ENCODE results near the gene BMP8A.
"Not testable (repeated sequence)": the region's sequence is repeated elsewhere in the genome, so short reads cannot be mapped to it uniquely, and the experiment has no call there.

The BMP8A gene

DNA sequence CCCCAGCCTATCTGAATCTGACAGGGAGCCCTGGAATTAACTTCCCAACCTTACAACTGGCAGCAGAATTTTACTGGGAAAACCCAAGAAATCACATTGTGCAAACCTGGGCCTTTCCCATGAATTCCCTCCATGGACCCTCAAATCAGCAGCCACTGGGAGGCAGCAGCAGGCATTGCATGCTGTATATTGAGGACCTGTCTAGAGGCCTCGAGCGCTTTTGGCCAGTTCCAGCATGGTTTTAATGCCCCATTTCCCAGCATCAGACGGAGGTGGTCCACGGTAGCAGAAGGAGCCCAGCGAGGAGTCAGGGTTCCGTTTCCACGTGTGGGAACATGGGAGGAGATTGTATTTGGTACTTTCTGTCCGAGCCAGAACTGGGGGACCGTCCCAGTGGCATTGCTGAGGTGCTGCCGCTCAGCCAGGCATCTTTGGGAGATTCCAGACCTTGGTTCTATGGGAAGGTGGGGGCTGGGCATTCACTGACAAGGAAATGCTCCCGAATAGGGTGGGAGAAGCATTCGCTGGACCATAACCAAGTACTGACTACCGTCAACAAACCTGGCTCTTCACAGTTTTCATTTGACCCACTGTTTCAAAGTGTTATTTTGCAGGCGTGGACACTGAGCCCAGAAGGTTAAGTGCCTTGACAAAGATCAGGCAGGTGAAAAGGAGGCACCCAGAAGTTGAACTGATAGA, 15.9 kb downstream of the BMP8A start:
- no peak overlapping the region for H3K4me3 ChIP-seq
- no peaks in the 10 kb centered on the region for H3K9me3 ChIP-seq
- H3K9ac ChIP-seq, result no peak overlapping the region
- H3K27me3 ChIP-seq, result no peaks in the 10 kb centered on the region
- TF ChIP-seq Cebpa-rat (IDR thresholded peaks at IDR 0.05), result no peak
- H3K4me1 ChIP-seq, result peaks cover 49% of the 10 kb centered on the region
- H4K20me1 ChIP-seq, result no peaks in the 10 kb centered on the region
- no peaks in the 10 kb centered on the region for H3K36me3 ChIP-seq
- H3K4me2 ChIP-seq, result peak overlapping the region; percentile 88
- no peak overlapping the region for H3K27ac ChIP-seq

DNA sequence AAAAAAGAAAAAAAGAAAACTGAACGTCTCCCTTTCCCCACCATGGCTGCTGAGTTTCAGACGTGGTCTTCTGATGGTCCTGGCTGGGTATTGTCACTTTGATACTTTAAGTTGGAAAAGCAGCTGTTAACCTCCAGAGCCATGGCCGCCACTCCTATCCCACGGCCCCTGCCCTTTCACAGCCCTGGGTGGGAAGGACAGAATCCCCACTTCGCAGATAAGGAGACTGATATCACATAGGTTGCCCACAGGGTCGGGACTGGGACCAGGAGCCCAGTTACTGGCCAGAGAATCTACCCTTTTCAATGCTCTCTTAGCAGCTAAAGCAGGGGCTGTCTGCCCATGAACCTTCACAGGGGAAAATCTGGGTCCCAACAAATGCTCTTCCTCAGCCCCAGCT, 16.8 kb downstream of the BMP8A start:
- no peak overlapping the region; the same call in 1 of the 2 replicates for H3K9ac ChIP-seq
- no peak overlapping the region for H3K4me3 ChIP-seq
- TF ChIP-seq Cebpa-rat (IDR thresholded peaks at IDR 0.05), result no peak
- H3K36me3 ChIP-seq, result no peaks in the 10 kb centered on the region
- H3K4me1 ChIP-seq, result peaks cover 49% of the 10 kb centered on the region
- H3K4me2 ChIP-seq, result peak overlapping the region; percentile 88
- H3K9me3 ChIP-seq, result no peaks in the 10 kb centered on the region
- no peaks in the 10 kb centered on the region for H4K20me1 ChIP-seq
- no peak overlapping the region for H3K27ac ChIP-seq
- H3K27me3 ChIP-seq, result no peaks in the 10 kb centered on the region

DNA sequence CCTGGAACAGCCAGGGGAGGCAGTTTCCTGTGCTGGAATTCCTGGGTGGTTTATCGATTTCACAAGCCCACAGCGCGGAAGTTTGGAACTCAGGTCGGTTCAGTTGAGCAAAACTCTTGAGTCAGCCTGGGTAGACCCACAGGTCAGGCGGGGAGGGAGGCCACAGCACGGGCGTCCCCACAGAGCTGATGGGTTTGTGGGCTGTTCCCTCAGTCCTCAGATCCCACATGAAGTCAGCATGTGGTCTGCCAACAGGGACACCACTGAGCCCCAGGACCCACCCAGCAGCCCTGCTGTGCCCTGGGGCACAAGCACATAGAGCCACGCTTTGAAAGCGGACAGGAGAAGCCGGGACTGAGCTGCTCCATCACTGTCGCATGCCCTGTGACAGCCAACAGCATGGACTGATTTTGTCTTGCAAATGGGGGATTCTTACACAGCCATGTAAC, 17.4 kb downstream of the BMP8A start:
- Histone ChIP-seq H3K27ac (peak overlapping the region; percentile 7; the same call in 1 of the 2 replicates), H3K4me1 (peaks cover 49% of the 10 kb centered on the region), H3K27me3 (peaks cover 4% of the 10 kb centered on the region; the same call in 1 of the 2 replicates), H3K9me3 (no peaks in the 10 kb centered on the region), H3K36me3 (no peaks in the 10 kb centered on the region), H4K20me1 (no peaks in the 10 kb centered on the region), H3K4me2 (peak overlapping the region; percentile 88), H3K4me3 (0 out of 2 replicates have a peak overlapping the region, but pooled peaks have one; percentile 16), H3K9ac (no peak overlapping the region; the same call in 1 of the 2 replicates)
- no peak for TF ChIP-seq Cebpa-rat (IDR thresholded peaks at IDR 0.05)

DNA sequence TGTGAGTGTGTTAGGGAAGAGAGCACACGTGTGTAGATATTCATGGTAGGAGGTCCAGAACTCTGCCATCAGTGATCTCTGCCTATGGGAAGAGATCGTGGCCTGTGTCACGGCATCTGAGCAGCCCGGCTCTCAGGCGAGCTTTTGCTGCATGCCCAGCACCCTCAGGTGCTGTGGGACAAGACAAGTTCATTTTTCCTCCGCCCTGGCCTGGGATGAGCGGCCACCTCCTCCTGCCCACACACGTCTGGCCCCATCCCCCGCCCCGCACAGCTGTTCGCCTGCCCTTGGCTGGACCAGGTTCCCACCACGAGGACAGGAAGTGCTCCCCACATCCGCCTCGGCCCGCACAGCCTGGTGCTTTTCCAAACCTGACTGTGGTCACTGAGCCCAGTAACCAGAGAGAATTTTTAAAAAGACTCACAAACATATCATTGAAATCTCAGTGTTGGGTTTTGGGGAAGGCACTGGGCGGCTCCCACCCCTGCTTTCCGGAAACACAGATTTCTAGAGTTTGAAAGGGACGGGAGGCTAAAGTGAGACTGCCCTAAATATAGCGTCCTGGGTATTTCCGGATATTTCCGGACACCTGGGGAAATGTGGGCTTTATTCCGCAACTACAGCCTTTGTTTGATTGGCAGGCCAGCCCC, 18.0 kb downstream of the BMP8A start:
- peak overlapping the region; percentile 2; the same call in 1 of the 2 replicates for H3K9ac ChIP-seq
- peaks cover 7% of the 10 kb centered on the region for H3K27me3 ChIP-seq
- H3K36me3 ChIP-seq, result no peaks in the 10 kb centered on the region
- H3K4me1 ChIP-seq, result peaks cover 49% of the 10 kb centered on the region
- H3K4me2 ChIP-seq, result peak overlapping the region; percentile 88
- H3K4me3 ChIP-seq, result peak overlapping the region; percentile 16; the same call in 1 of the 2 replicates
- H3K9me3 ChIP-seq, result no peaks in the 10 kb centered on the region
- no peaks in the 10 kb centered on the region for H4K20me1 ChIP-seq
- TF ChIP-seq Cebpa-rat (IDR thresholded peaks at IDR 0.05), result no peak
- H3K27ac ChIP-seq, result peak overlapping the region; percentile 5; the same call in 1 of the 2 replicates

DNA sequence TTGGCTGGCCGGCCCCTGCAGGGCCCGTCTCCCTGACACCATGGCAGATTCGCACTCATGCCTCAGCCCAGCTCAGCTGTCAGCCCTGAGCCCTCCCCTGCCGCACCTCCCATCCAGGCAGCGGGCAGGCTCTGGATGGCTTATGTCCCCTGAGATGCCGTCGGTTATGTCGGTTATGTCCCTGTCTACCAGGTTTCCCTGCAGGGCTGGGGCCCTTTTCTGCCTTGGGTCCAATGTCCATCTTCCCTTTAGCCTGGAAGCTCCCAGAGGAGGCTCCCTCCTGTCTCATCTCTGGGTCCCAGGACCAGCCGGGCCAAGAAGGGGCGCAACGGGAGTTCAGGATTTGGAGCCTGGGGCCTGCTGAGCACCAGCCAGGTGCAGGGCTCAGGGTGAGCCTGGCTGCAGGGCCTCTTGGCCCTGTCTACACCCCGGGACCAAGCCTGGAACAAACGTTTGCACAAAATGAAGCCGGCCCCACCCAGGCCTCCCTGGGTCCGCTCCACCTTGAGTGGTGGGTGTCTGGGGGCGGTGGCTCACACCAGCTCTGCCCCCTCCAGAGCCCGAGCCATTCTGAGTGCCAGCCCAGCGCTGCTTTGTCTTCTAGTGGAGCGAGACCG, 19.2 kb downstream of the BMP8A start:
- peaks cover 49% of the 10 kb centered on the region for H3K4me1 ChIP-seq
- H3K9ac ChIP-seq, H3K4me3 ChIP-seq, H3K36me3 ChIP-seq, H4K20me1 ChIP-seq, H3K9me3 ChIP-seq: not testable (repeated sequence)
- peak overlapping the region; percentile 84 for H3K4me2 ChIP-seq
- 0 out of 2 replicates have a peak overlapping the region, but pooled peaks have one; percentile 22 for H3K27ac ChIP-seq
- peaks cover 16% of the 10 kb centered on the region for H3K27me3 ChIP-seq

DNA sequence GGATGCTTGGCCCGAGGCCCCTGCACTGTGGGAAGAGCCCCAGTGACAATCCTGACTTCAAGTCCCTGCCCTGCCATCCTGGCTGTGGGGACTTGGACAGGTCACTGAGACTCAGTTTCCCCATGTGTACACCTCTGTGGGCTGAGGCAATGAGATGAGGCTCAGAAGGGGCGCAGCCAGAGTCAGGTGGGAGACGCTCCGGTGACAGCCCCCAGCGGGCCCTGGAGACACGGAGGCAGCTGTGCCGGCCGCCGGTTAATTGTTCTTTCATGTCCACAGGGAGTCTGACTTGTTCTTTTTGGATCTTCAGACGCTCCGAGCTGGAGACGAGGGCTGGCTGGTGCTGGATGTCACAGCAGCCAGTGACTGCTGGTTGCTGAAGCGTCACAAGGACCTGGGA, 20.0 kb downstream of the BMP8A start:
- not testable (repeated sequence) for H3K9me3 ChIP-seq, H3K36me3 ChIP-seq, H3K9ac ChIP-seq, H3K4me2 ChIP-seq, H3K4me3 ChIP-seq, H4K20me1 ChIP-seq, H3K27ac ChIP-seq
- H3K4me1 ChIP-seq, result peaks cover 45% of the 10 kb centered on the region
- H3K27me3 ChIP-seq, result peaks cover 21% of the 10 kb centered on the region

DNA sequence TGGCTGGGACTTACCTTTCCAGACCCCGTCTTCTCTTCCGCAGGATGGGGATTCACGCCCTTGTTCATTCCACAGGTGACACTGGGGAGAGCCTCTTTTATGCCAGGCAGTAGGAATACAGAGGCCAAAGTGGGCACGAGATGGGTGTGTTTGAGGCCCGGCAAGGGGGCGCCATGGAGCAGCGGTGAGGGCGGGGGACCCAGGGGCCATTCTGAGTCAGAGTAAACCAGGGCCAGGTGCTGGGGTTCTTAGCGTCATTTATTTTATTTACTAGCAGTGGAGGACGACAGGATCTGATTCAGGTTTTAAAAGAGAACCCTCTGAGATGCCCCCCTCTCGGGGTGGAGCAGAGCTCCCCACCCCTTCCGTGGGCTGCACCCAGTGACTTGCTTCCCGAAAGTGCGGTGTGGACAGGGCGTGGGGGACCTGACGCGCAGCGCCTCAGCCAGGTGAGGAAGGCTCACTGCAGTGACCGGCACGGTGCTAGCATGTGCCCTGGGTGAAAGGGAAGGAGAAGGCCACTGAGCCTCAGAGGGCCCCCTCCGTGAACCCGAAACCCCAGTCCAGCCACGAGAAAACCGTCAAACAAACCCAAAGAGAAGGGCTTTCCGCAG, 20.9 kb downstream of the BMP8A start:
- H3K36me3 ChIP-seq, H3K27ac ChIP-seq, H4K20me1 ChIP-seq, H3K9ac ChIP-seq, H3K4me3 ChIP-seq, H3K4me2 ChIP-seq, H3K9me3 ChIP-seq: not testable (repeated sequence)
- H3K27me3 ChIP-seq, result peaks cover 21% of the 10 kb centered on the region
- H3K4me1 ChIP-seq, result peaks cover 36% of the 10 kb centered on the region

DNA sequence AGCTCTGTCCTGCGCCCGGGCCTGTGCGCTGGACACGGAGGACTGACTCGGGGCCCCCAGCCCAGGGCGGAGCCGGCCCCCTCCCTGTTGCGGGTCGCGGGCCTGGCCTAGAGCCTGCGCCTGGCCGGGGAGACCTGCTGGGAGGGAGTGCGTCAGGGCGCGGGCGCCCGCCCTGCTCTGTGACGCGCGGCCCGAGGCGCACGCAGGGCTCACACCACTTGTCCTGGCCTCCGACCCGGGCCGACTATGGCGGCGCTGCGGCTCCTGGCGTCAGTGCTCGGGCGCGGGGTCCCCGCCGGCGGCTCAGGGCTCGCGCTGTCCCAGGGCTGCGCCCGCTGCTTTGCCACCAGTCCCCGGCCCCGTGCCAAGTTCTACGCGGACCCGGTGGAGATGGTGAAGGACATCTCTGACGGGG, 23.3 kb downstream of the BMP8A start:
- not testable (repeated sequence) for H3K9me3 ChIP-seq, H3K36me3 ChIP-seq, H3K4me2 ChIP-seq, H3K4me3 ChIP-seq, H3K27ac ChIP-seq, H3K9ac ChIP-seq, H4K20me1 ChIP-seq
- H3K4me1 ChIP-seq, result peaks cover 13% of the 10 kb centered on the region
- peaks cover 21% of the 10 kb centered on the region for H3K27me3 ChIP-seq

DNA sequence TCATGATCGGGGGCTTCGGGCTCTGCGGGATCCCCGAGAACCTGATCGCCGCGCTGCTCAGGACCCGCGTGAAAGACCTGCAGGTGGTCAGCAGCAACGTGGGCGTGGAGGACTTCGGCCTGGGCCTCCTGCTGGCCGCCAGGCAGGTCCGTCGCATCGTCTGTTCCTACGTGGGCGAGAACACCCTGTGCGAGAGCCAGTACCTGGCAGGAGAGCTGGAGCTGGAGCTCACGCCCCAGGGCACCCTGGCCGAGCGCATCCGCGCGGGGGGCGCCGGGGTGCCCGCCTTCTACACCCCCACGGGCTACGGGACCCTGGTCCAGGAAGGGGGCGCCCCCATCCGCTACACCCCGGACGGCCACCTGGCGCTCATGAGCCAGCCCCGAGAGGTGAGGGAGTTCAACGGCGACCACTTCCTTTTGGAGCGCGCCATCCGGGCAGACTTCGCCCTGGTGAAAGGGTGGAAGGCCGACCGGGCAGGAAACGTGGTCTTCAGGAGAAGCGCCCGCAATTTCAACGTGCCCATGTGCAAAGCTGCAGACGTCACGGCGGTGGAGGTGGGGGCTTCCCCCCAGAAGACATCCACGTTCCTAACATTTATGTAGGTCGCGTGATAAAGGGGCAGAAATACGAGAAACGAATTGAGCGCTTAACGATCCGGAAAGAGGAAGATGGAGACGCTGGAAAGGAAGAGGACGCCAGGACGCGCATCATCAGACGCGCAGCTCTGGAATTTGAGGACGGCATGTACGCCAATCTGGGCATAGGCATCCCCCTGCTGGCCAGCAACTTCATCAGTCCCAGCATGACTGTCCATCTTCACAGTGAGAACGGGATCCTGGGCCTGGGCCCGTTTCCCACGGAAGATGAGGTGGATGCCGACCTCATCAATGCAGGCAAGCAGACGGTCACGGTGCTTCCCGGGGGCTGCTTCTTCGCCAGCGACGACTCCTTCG, 24.0 kb downstream of the BMP8A start:
- not testable (repeated sequence) for H3K9ac ChIP-seq, H3K4me1 ChIP-seq, H3K36me3 ChIP-seq, H3K27ac ChIP-seq, H4K20me1 ChIP-seq, H3K4me3 ChIP-seq, H3K9me3 ChIP-seq
- Histone ChIP-seq H3K4me2 (peak overlapping the region; percentile 48), H3K27me3 (peaks cover 21% of the 10 kb centered on the region)

DNA sequence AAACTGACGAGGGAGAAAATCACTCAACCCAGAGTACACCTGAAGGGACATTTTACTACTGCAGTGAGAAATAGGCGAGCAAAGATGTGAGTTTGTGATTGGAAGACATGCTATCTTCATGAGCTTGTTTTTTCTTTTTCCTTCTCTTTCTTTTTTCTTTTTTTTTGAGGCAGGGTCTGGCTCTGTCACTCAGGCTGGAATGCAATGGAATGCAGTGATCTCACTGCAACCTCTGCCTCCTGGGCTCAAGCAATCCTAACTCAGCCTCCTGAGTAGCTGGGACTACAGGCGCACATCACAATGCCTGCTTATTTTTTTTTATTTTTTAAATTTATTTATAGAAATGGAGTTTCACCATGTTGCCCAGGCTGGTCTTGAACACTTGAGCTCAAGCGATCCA, 25.4 kb downstream of the BMP8A start:
- not testable (repeated sequence) for H3K9ac ChIP-seq, H3K27ac ChIP-seq

DNA sequence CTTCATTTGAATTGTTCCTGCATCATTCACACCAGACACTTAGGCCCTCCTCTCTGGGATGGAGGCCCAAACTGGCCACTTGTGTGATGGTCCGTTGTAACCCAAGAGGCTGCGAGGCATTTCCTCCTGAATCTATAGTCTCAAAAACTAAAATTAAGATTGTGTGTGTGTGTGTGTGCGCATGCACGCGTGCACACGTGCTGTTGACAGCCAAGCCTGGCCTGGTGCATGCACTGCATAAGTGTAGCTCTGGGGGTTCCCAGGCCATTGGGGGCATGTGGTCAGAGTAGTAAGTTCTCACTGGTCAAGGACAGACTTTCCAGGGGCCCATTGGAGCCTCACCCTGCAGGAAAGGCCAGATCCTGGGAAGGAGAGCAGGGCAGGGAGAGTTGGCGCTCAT, 26.5 kb downstream of the BMP8A start:
- H3K4me2 ChIP-seq, H3K9me3 ChIP-seq, H3K36me3 ChIP-seq, H3K27ac ChIP-seq, H3K4me1 ChIP-seq, H3K9ac ChIP-seq, H3K4me3 ChIP-seq, H4K20me1 ChIP-seq: not testable (repeated sequence)
- peaks cover 21% of the 10 kb centered on the region for H3K27me3 ChIP-seq

More for the DNA sequence above, 25.4 kb downstream of the BMP8A start:
- H3K9me3 ChIP-seq, H3K36me3 ChIP-seq, H3K4me1 ChIP-seq, H3K4me3 ChIP-seq, H4K20me1 ChIP-seq, H3K4me2 ChIP-seq: not testable (repeated sequence)
- H3K27me3 ChIP-seq, result peaks cover 21% of the 10 kb centered on the region

DNA sequence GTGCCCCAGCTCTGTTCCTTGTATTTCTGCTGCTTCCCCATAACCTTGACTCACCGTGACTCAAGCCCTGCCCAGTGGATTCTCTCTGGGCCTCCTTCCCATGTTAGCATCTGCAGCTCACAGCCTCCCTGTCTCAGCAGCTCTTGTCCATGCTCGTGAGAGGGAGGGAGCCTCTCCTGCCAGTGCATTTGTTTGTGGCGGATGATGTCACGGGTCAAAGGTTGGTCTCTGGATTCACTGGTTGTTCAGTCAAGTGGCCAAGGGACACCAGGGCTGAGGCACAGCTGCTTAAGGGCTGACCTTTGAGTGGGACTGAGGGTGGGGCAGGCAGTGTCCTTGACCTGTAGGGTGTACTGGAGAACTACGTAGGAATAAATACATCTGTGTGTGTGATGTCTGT, 27.9 kb downstream of the BMP8A start:
- H3K36me3 ChIP-seq, H3K27ac ChIP-seq, H3K4me3 ChIP-seq, H4K20me1 ChIP-seq, H3K4me2 ChIP-seq, H3K9me3 ChIP-seq, H3K9ac ChIP-seq: not testable (repeated sequence)
- peaks cover 17% of the 10 kb centered on the region for H3K4me1 ChIP-seq
- peaks cover 15% of the 10 kb centered on the region for H3K27me3 ChIP-seq

DNA sequence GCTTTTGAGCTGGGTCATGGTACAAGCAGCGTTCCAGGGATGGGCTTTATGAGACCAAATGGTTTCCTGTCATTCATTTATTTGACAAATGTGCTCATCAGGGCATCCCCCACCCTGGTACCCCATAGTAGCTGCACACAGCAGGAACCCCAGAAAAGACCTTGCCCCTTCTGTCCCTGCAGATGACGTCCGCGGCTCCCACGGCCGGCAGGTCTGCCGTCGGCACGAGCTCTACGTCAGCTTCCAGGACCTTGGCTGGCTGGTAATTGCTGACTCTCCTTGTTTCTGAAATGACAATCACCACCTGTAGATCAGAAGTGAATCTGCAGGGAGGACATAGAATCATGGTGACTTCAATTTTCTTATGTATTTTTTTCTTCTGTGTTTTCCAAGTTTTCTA, 30.8 kb downstream of the BMP8A start:
- H3K27me3 ChIP-seq, H3K9ac ChIP-seq, H3K27ac ChIP-seq, H3K4me2 ChIP-seq, H3K36me3 ChIP-seq, H3K4me3 ChIP-seq, H3K9me3 ChIP-seq: not testable (repeated sequence)
- Histone ChIP-seq H4K20me1 (peaks cover 18% of the 10 kb centered on the region; the same call in 1 of the 2 replicates), H3K4me1 (peaks cover 46% of the 10 kb centered on the region)

Data from BLaER1 (cell line).